ENCODE results near the gene CCDC61.

GRCh38 chr19:46049597-46049996 lies 54.3 kb downstream of the CCDC61 start:
- TF ChIP-seq POLR2AphosphoS5 (IDR thresholded peaks at IDR 0.05; ENCODE audit: borderline replicate concordance, low read depth, low read length) (no peak), EZH2 (IDR thresholded peaks at IDR 0.05) (no peak), FOXP2 (optimal IDR thresholded peaks at IDR 0.05; ENCODE audit: control extremely low read depth, extremely low read length, insufficient read depth) (no peak)
